ENCODE results near the gene ZNF610. TPM values are rescaled to one million over a fixed set of nuclear protein-coding genes. Genes with fewer than 3 reads are reported as not detected.
"Not testable (repeated sequence)": the region's sequence is repeated elsewhere in the genome, so short reads cannot be mapped to it uniquely, and the experiment has no call there.

Gene ZNF610
- total RNA-seq (10 to 100 TPM in 1 of 9 donors, 1 to 10 TPM in 8; 1.9 to 10.2 (median 4.3) TPM), polyA plus RNA-seq (10 to 100 TPM in 1 of 3 donors, 1 to 10 TPM in 2; 2.9 to 13.6 (median 4.3) TPM)
- long read RNA-seq, donor 1, result 0 reads
- long read RNA-seq, donor 2, partial matches to known transcripts, result 0 of 1 reads
- long read RNA-seq, donor 2, other reads (novel, unspliced or antisense), result 0 of 1 reads
- long read RNA-seq, donor 3, partial matches to known transcripts, result 0 of 1 reads
- long read RNA-seq, donor 3, other reads (novel, unspliced or antisense), result 0 of 1 reads
- long read RNA-seq, donor 4, partial matches to known transcripts, result 0 of 3 reads
- long read RNA-seq, donor 4, other reads (novel, unspliced or antisense), result 0 of 3 reads
- long read RNA-seq, donor 5, partial matches to known transcripts, result 0 of 5 reads
- long read RNA-seq, donor 5, other reads (novel, unspliced or antisense), result 0 of 5 reads
- long read RNA-seq, donor 6, partial matches to known transcripts, result 0 of 2 reads
- long read RNA-seq, donor 6, other reads (novel, unspliced or antisense), result 1 of 2 reads
- long read RNA-seq, donor 7, partial matches to known transcripts, result 0 of 3 reads
- long read RNA-seq, donor 7, other reads (novel, unspliced or antisense), result 0 of 3 reads
- long read RNA-seq, donor 8, partial matches to known transcripts, result 0 of 1 reads
- long read RNA-seq, donor 8, other reads (novel, unspliced or antisense), result 0 of 1 reads
- long read RNA-seq, donor 9, partial matches to known transcripts, result 0 of 2 reads
- long read RNA-seq, donor 9, other reads (novel, unspliced or antisense), result 0 of 2 reads
- long read RNA-seq, donor 10, partial matches to known transcripts, result 0 of 1 reads
- long read RNA-seq, donor 10, other reads (novel, unspliced or antisense), result 0 of 1 reads

- peak; percentile 87 to 95 (median 90) for DNase-seq
- Histone ChIP-seq H3K36me3 (replicated peaks in 1 of 2) (no peaks in the 10 kb centered on the region), H3K27me3 (no peaks in the 10 kb centered on the region), H3K4me1 (replicated peaks in 1 of 2) (peaks cover 7 to 11% of the 10 kb centered on the region in 2 donors), H3K9me3 (replicated peaks in 1 of 3) (peaks cover 0 to 10% (median 5%) of the 10 kb centered on the region in 3 donors), H3K4me3 (peak within 1 kb of the TSS; percentile 65 to 86 (median 81)), H3K27ac (peak within 1 kb of the TSS in 4 of 5 donors; percentile 35 to 90 (median 78))
- peak; percentile 47 to 78 for TF ChIP-seq POLR2A (IDR thresholded peaks at IDR 0.05)
- TF ChIP-seq, protein P1, sequence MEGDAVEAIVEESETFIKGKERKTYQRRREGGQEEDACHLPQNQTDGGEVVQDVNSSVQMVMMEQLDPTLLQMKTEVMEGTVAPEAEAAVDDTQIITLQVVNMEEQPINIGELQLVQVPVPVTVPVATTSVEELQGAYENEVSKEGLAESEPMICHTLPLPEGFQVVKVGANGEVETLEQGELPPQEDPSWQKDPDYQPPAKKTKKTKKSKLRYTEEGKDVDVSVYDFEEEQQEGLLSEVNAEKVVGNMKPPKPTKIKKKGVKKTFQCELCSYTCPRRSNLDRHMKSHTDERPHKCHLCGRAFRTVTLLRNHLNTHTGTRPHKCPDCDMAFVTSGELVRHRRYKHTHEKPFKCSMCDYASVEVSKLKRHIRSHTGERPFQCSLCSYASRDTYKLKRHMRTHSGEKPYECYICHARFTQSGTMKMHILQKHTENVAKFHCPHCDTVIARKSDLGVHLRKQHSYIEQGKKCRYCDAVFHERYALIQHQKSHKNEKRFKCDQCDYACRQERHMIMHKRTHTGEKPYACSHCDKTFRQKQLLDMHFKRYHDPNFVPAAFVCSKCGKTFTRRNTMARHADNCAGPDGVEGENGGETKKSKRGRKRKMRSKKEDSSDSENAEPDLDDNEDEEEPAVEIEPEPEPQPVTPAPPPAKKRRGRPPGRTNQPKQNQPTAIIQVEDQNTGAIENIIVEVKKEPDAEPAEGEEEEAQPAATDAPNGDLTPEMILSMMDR (IDR thresholded peaks at IDR 0.05), result no peak
- 0 to 1% (median 0%) methylated on average over 35 to 55 of the region's 55 CpGs for WGBS, 4 donors
- intact Hi-C loops (cut with DNase I), result no loop called here
These were observed at the start of gene ZNF610 for GRCh38 chr19:52336117-52336790. ZNF610 (plus strand) TSS chr19:52336243; CDS start chr19:52349173, 12,930 bp downstream.

DNA sequence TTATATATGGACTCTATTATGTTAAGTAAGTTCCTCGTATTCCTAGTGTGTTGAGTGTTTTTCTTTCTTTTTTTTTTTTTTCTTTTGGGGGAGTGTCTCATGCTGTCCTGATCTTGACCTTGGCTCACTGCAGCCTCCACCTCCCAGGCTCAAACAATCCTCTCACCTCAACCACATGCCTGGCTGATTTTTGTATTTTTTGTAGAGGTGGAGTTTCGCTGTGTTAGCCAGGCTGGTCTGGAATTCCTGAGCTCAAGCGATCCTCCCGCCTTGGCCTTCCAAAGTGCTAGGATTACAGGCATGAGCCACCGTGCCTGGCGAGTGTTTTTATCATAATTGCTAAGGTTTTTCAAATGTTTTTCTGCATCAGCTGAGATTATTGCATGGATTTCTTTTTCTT, 49.8 kb upstream of the ZNF610 start:
- H3K27ac ChIP-seq, result no peak overlapping the region
- TF ChIP-seq POLR2A (IDR thresholded peaks at IDR 0.05), result no peak
- TF ChIP-seq, protein P1 (IDR thresholded peaks at IDR 0.05), result no peak
- intact Hi-C loops (cut with DNase I), result no loop called here
- no peaks in the 10 kb centered on the region for H3K4me1 ChIP-seq (replicated peaks in 1 of 2)
- peaks cover 0 to 40% of the 10 kb centered on the region in 2 donors for H3K36me3 ChIP-seq (replicated peaks in 1 of 2)
- peak in 1 of 7 donors; percentile 15 for DNase-seq
- H3K9me3 ChIP-seq (replicated peaks in 1 of 3), result no peaks in the 10 kb centered on the region
- no peak overlapping the region for H3K4me3 ChIP-seq
- WGBS, 4 donors, result 69 to 82% (median 78%) methylated on average over 6 of the region's 6 CpGs
- no peaks in the 10 kb centered on the region for H3K27me3 ChIP-seq

DNA sequence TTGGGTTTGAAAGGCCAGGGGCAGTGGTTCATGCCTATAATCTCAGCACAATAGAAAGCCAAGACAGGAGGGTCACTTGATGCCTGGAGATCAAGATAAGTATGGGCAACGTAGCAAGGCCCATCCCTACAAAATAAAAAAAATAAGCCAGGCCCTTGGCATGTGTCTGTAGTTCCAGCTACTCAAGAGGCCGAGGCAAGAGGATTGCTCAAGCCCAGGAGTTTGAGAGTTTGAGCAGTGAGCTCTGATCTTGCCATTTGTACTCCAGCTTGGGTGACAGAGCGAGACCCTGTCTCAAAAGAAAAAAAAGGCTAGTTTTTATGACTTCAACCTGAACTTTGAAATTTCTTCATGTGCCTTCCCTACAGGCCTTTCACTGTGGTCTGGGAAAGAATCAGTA, 44.3 kb upstream of the ZNF610 start:
- 88 to 97% (median 96%) methylated on average over 3 of the region's 3 CpGs for WGBS, 4 donors
- Histone ChIP-seq H3K9me3 (replicated peaks in 1 of 3) (no peaks in the 10 kb centered on the region), H3K27ac (no peak overlapping the region), H3K36me3 (replicated peaks in 1 of 2) (peaks cover 0 to 15% of the 10 kb centered on the region in 2 donors), H3K4me1 (replicated peaks in 1 of 2) (peaks cover 4 to 7% of the 10 kb centered on the region in 2 donors), H3K4me3 (no peak overlapping the region), H3K27me3 (no peaks in the 10 kb centered on the region)
- intact Hi-C loops (cut with DNase I), result no loop called here
- TF ChIP-seq, protein P1 (IDR thresholded peaks at IDR 0.05), result no peak
- DNase-seq, result no peak

DNA sequence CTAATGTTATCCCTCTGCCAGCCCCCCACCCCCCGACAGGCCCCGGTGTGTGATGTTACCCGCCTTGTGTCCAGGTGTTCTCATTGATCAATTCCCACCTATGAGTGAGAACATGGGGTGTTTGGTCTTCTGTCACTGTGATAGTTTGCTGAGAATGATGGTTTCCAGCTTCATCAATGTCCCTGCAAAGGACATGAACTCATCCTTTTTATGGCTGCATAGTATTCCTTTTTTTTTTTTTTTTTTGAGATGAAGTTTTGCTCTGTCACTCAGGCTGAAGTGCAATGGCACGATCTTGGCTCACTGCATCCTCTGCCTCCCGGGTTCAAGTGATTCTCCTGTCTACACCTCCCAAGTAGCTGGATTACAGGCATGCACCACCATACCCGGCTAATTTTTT, 43.1 kb upstream of the ZNF610 start:
- intact Hi-C loops (cut with DNase I); H3K4me3 ChIP-seq; H3K27me3 ChIP-seq; DNase-seq; H3K9me3 ChIP-seq (replicated peaks in 1 of 3); H3K4me1 ChIP-seq (replicated peaks in 1 of 2); H3K27ac ChIP-seq: not testable (repeated sequence)
- H3K36me3 ChIP-seq (replicated peaks in 1 of 2), result peaks cover 0 to 15% of the 10 kb centered on the region in 2 donors
- WGBS, 4 donors, result 85 to 99% (median 96%) methylated on average over 6 of the region's 6 CpGs
